GM18519 (cell line): ENCODE data around the gene OXTR.
"Not testable (repeated sequence)": the region's sequence is repeated elsewhere in the genome, so short reads cannot be mapped to it uniquely, and the experiment has no call there.

Experiments
- ATAC-seq: cut with Tn5 transposase; IDR thresholded peaks from one replicate; pipeline ENCODE4 v1.9.1; 2021; ENCODE audit warnings: mild to moderate bottlenecking, moderate library complexity; ENCODE audit not compliant: unreplicated experiment, low FRiP score

Gene OXTR

GRCh38 chr3:8722808-8723207 lies 46.6 kb downstream of the OXTR start:
- ATAC-seq: no peak

GRCh38 chr3:8715757-8716156 lies 53.7 kb downstream of the OXTR start:
- ATAC-seq: not testable (repeated sequence)

- no peak for ATAC-seq
Observed at GRCh38 chr3:8713901-8714759, 55.3 kb downstream of the OXTR start.

- ATAC-seq: no peak
Observed at GRCh38 chr3:8712908-8713255, 56.5 kb downstream of the OXTR start.

- ATAC-seq: no peak
Observed at GRCh38 chr3:8712045-8712907, 57.1 kb downstream of the OXTR start.

- ATAC-seq: no peak
Observed at GRCh38 chr3:8709801-8710507, 59.5 kb downstream of the OXTR start.

- ATAC-seq: no peak
Observed at GRCh38 chr3:8709287-8709686, 60.1 kb downstream of the OXTR start.

- ATAC-seq: no peak
Observed at GRCh38 chr3:8705575-8705974, 63.8 kb downstream of the OXTR start.

- no peak for ATAC-seq
Observed at GRCh38 chr3:8702560-8702959, 66.9 kb downstream of the OXTR start.
